Neural cell (in vitro differentiated cells): ENCODE data around the gene AFMID. TPM values are rescaled to one million over a fixed set of nuclear protein-coding genes. Genes with fewer than 3 reads are reported as not detected.

Experiments
- H2AFZ ChIP-seq: fragments of 200-600, 300-800 bp; sonication (generic), shearing (Covaris generic); 2 replicates; pipeline ENCODE4 v1.6.0; 2014; ENCODE audit warnings: low read depth, mild to moderate bottlenecking, antibody characterized with exemption, low read length, moderate library complexity
- H3F3A ChIP-seq: fragments of 200-600 bp; shearing (Covaris generic); 2 replicates; pipeline ENCODE4 v1.6.1; 2016; ENCODE audit warnings: mild to moderate bottlenecking, moderate library complexity, mixed read lengths, antibody characterized with exemption, low read length; ENCODE audit not compliant: insufficient read depth, poor library complexity, severe bottlenecking
- H3K27ac ChIP-seq: fragments of 200-600, 300-800 bp; sonication (generic), shearing (Covaris generic); 2 replicates; pipeline ENCODE4 v1.5.1; 2014; ENCODE audit warnings: mild to moderate bottlenecking, low read length, moderate library complexity
- H3K27me3 ChIP-seq: fragments of 300-800, 200-600 bp; sonication (generic), shearing (Covaris generic); 2 replicates; pipeline ENCODE4 v1.6.0; 2014; ENCODE audit warnings: mild to moderate bottlenecking, low read depth, low read length, moderate library complexity; ENCODE audit not compliant: insufficient read depth
- H3K36me3 ChIP-seq: fragments of 300-800, 200-600 bp; sonication (generic), shearing (Covaris generic); 2 replicates; pipeline ENCODE4 v1.5.1; 2014; ENCODE audit warnings: mild to moderate bottlenecking, antibody characterized with exemption, low read length, moderate library complexity; ENCODE audit not compliant: insufficient read depth
- H3K4me2 ChIP-seq: fragments of 300-800, 200-600 bp; sonication (generic), shearing (Covaris generic); 2 replicates; pipeline ENCODE4 v1.6.0; 2014; ENCODE audit warnings: mild to moderate bottlenecking, low read length
- H3K4me3 ChIP-seq: fragments of 300-800, 200-600 bp; sonication (generic), shearing (Covaris generic); 2 replicates; pipeline ENCODE4 v1.5.1; 2014; ENCODE audit warnings: mild to moderate bottlenecking, low read length, moderate library complexity
- H3K79me2 ChIP-seq: fragments of 200-600 bp; shearing (Covaris generic); replicated peaks from 2 replicates; pipeline ENCODE4 v1.6.0; 2014; ENCODE audit warnings: mild to moderate bottlenecking, low read length, moderate library complexity; ENCODE audit not compliant: insufficient read depth
- H3K9ac ChIP-seq: fragments of 300-800, 200-600 bp; sonication (generic), shearing (Covaris generic); 2 replicates; pipeline ENCODE4 v1.6.1; 2016; ENCODE audit warnings: mild to moderate bottlenecking, low read length, mixed read lengths
- H3K9me2 ChIP-seq: fragments of 200-600 bp; shearing (Covaris generic); 2 replicates; pipeline ENCODE4 v1.6.1; 2016; ENCODE audit warnings: mild to moderate bottlenecking, low read length, mixed read lengths; ENCODE audit not compliant: insufficient read depth
- H3K9me3 ChIP-seq: fragments of 200-600, 300-800 bp; sonication (generic), shearing (Covaris generic); 2 replicates; pipeline ENCODE4 v1.6.1; 2016; ENCODE audit warnings: mild to moderate bottlenecking, mixed run types, low read length, moderate library complexity, mixed read lengths
- H4K20me1 ChIP-seq: fragments of 200-600 bp; shearing (Covaris generic); 2 replicates; pipeline ENCODE4 v1.6.1; 2016; ENCODE audit warnings: mild to moderate bottlenecking, mixed run types; ENCODE audit not compliant: insufficient read depth
- EP300 ChIP-seq: fragments of 450-650 bp; conservative IDR thresholded peaks from 2 replicates; pipeline ENCODE4 v1.6.1; 2014; ENCODE audit warnings: antibody characterized with exemption, mild to moderate bottlenecking, moderate library complexity; ENCODE audit not compliant: poor library complexity, severe bottlenecking
- EZH2 ChIP-seq: fragments of 200-600, 300-800 bp; shearing (Covaris generic), sonication (generic); IDR thresholded peaks from 2 replicates; pipeline ENCODE4 v1.6.1; 2014; ENCODE audit warnings: antibody characterized with exemption, low read length, borderline replicate concordance, mild to moderate bottlenecking; ENCODE audit not compliant: insufficient read depth, poor library complexity, severe bottlenecking
- MXI1 ChIP-seq: fragments of 450-650 bp; conservative IDR thresholded peaks from 2 replicates; pipeline ENCODE4 v1.6.1; 2014; ENCODE audit warnings: antibody characterized with exemption, mild to moderate bottlenecking; ENCODE audit not compliant: poor library complexity, severe bottlenecking
- POLR2AphosphoS5 ChIP-seq: IDR thresholded peaks from 2 replicates; pipeline ENCODE4 v1.6.1; 2012
- RAD21 ChIP-seq: fragments of 450-650 bp; conservative IDR thresholded peaks from 2 replicates; pipeline ENCODE4 v1.6.1; 2014; ENCODE audit warnings: antibody characterized with exemption, mild to moderate bottlenecking, moderate library complexity
- REST ChIP-seq: IDR thresholded peaks from 2 replicates; pipeline ENCODE4 v1.6.1; 2012; ENCODE audit warnings: borderline replicate concordance
- SMC3 ChIP-seq: fragments of 450-650 bp; conservative IDR thresholded peaks from 2 replicates; pipeline ENCODE4 v1.6.1; 2014; ENCODE audit warnings: antibody characterized with exemption, mild to moderate bottlenecking, moderate library complexity; ENCODE audit not compliant: poor library complexity
- TAF1 ChIP-seq: IDR thresholded peaks from 2 replicates; pipeline ENCODE4 v1.6.1; 2012; ENCODE audit warnings: low read depth
- polyA plus RNA-seq: library from polyadenylated mRNA; depleted of rRNA; stranded (reverse); fragments of >200 nt; gene quantifications from 2 replicates; pipeline ENCODE4 v1.2.3, GENCODE V29; 2014
- TF ChIP-seq, protein P1 (sequence below): fragments of 450-650 bp; IDR thresholded peaks from 2 replicates; pipeline ENCODE4 v1.5.1; 2014; ENCODE audit warnings: antibody characterized with exemption, mild to moderate bottlenecking, moderate library complexity; ENCODE audit not compliant: poor library complexity, severe bottlenecking

AFMID gene
- polyA plus RNA-seq, 1 donor from 2014 or later, result 15.8 TPM

- Histone ChIP-seq H3K9ac (peak within 1 kb of the TSS; percentile 48), H3K27ac (no peak within 1 kb of the TSS), H3K79me2 (no peaks in the 10 kb centered on the region), H3K27me3 (no peaks in the 10 kb centered on the region), H3K9me3 (no peaks in the 10 kb centered on the region), H3K4me2 (no peak within 1 kb of the TSS), H3F3A (no peaks in the 10 kb centered on the region), H3K36me3 (no peaks in the 10 kb centered on the region), H2AFZ (peak within 1 kb of the TSS; percentile 25), H4K20me1 (no peaks in the 10 kb centered on the region), H3K4me3 (peak within 1 kb of the TSS; percentile 67), H3K9me2 (no peaks in the 10 kb centered on the region)
- TF ChIP-seq EP300 (peak; percentile 18), SMC3 (no peak), REST (peak; percentile 36), TAF1 (peak; percentile 32), EZH2 (no peak), POLR2AphosphoS5 (peak; percentile 40), RAD21 (no peak), MXI1 (peak; percentile 22)
- TF ChIP-seq, protein P1, sequence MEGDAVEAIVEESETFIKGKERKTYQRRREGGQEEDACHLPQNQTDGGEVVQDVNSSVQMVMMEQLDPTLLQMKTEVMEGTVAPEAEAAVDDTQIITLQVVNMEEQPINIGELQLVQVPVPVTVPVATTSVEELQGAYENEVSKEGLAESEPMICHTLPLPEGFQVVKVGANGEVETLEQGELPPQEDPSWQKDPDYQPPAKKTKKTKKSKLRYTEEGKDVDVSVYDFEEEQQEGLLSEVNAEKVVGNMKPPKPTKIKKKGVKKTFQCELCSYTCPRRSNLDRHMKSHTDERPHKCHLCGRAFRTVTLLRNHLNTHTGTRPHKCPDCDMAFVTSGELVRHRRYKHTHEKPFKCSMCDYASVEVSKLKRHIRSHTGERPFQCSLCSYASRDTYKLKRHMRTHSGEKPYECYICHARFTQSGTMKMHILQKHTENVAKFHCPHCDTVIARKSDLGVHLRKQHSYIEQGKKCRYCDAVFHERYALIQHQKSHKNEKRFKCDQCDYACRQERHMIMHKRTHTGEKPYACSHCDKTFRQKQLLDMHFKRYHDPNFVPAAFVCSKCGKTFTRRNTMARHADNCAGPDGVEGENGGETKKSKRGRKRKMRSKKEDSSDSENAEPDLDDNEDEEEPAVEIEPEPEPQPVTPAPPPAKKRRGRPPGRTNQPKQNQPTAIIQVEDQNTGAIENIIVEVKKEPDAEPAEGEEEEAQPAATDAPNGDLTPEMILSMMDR, result peak; percentile 12
Measured at GRCh38 chr17:78168242-78168902, 18.8 kb upstream of the AFMID start, which contains the start of gene SYNGR2. Gene SYNGR2 (plus strand): TSS chr17:78168581. CDS start chr17:78168617, 36 bp downstream.

GRCh38 chr17:78168903-78169793 lies 18.0 kb upstream of the AFMID start:
- Histone ChIP-seq H3K27ac (no peak overlapping the region), H2AFZ (no peak overlapping the region), H3K9me3 (no peaks in the 10 kb centered on the region)

More at GRCh38 chr17:78168903-78169793, 18.0 kb upstream of the AFMID start:
- H3K36me3 ChIP-seq, result no peaks in the 10 kb centered on the region
- H3K79me2 ChIP-seq, result no peaks in the 10 kb centered on the region
- H3K9ac ChIP-seq, result peak overlapping the region; percentile 48
- H3K4me2 ChIP-seq, result no peak overlapping the region
- H3F3A ChIP-seq, result no peaks in the 10 kb centered on the region
- H4K20me1 ChIP-seq, result no peaks in the 10 kb centered on the region
- no peak for TF ChIP-seq EZH2
- TF ChIP-seq, protein P1, result no peak
- TF ChIP-seq RAD21, result no peak
- TF ChIP-seq EP300, result no peak
- TF ChIP-seq SMC3, result no peak
- no peaks in the 10 kb centered on the region for H3K9me2 ChIP-seq
- H3K4me3 ChIP-seq, result peak overlapping the region; percentile 67
- H3K27me3 ChIP-seq, result no peaks in the 10 kb centered on the region
